Peyer's patch (tissue), 4 donors: Measurements from ENCODE around the gene AFMID. TPM values are rescaled to one million over a fixed set of nuclear protein-coding genes. Genes with fewer than 3 reads are reported as not detected.
"Not testable (repeated sequence)": the region's sequence is repeated elsewhere in the genome, so short reads cannot be mapped to it uniquely, and the experiment has no call there.

ENCODE experiments used
- DNase-seq, 3 donors: peaks; one replicate each; pipeline ENCODE4 v3.0.0-alpha.2; 2017 to 2019
- H3K27ac ChIP-seq, 4 donors: fragments of 200-600 bp; sonication (generic); one replicate each; pipeline ENCODE4 v1.5.1; 2016 to 2019
- H3K27me3 ChIP-seq, 2 donors: fragments of 200-600 bp; sonication (generic); one replicate each; pipeline ENCODE4 v1.5.1; 2019
- H3K36me3 ChIP-seq, 3 donors: fragments of 200-600 bp; sonication (generic); one replicate each; pipeline ENCODE4 v1.5.1; 2016 to 2019
- H3K4me1 ChIP-seq, 4 donors: fragments of 200-600 bp; sonication (generic); one replicate each; pipeline ENCODE4 v1.5.1; 2016 to 2019
- H3K4me3 ChIP-seq, 4 donors: fragments of 200-600 bp; sonication (generic); 1 replicate in 3 of 4; 2 replicates in 1 of 4; pipeline ENCODE4 v1.5.1; 2016 to 2019; ENCODE audit warnings: mild to moderate bottlenecking in 1 of 4
- H3K9me3 ChIP-seq, 4 donors: fragments of 200-600 bp; sonication (generic); one replicate each; pipeline ENCODE4 v1.5.1; 2016 to 2019; ENCODE audit warnings: mild to moderate bottlenecking in 1 of 4
- POLR2A ChIP-seq, 2 donors: fragments of 450-650 bp; IDR thresholded peaks; one replicate each; pipeline ENCODE4 v1.5.1; 2017; ENCODE audit warnings: antibody characterized with exemption in 2 of 2, mild to moderate bottlenecking in 2 of 2, moderate library complexity in 2 of 2
- total RNA-seq, 4 donors: library from RNA; depleted of rRNA; stranded (reverse); fragments of >200 nt; gene quantifications; one replicate each; pipeline ENCODE4 v1.1.0, GENCODE V29; 2016
- TF ChIP-seq, protein P1 (sequence below), 6 experiments: fragments of 450-650 bp in 4 of 6; fragments of 200-600 bp in 2 of 6; sonication (generic) in 1 of 6; IDR thresholded peaks; one replicate each; pipeline ENCODE4 v1.5.1; 2017 to 2019; ENCODE audit warnings: antibody characterized with exemption in 6 of 6, mild to moderate bottlenecking in 3 of 6, moderate library complexity in 1 of 6

Gene AFMID
- total RNA-seq, 4 donors from 2014 or later: 28.2 to 98.2 (median 51.7) TPM

DNA sequence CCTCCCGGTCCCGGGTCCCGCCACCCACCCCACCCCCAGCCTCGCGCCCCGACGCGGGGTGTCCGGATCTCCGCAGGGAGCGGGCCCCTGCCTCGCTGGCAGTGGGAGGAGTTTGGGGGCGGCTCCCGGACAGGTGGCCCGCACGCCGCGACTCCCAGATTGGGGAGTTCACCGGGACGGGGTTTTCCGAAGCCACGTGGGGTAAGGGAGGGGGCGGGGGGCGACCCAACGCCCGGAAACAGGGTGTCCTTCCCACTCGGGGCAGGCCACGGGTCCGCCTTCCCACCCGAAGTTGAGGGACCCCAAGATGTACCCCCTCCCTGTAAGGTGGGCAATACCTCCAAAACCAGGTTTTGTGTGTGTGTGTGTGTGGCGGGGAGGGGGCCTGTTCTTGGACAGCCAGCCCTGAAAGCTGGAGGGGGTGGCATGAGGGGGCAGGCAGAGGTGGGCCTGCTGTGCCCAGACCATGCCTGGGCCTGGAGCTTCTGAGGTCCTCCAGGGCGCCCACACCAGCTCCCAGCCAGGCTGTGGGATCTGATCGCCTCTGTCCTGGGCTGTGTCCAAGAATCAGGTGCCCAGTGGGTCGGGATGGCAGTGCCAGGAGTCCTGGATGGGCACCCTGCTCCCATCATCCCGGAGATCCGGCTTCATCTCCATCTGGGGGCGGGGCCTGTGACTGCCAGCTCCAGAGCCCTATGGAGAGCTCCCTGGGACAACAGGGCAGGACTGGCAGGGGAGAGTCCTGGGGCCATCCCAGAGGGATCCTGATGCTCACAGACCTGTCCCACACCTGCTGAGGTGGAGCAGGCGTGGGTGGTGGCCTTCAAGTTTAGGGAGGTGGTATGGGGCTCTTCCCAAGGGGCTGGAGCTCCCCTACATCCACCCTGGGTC, 18.0 kb upstream of the AFMID start:
- Histone ChIP-seq H3K4me3 (peak overlapping the region; percentile 88 to 98 (median 92)), H3K9me3 (no peaks in the 10 kb centered on the region), H3K27ac (peak overlapping the region; percentile 91 to 97 (median 95)), H3K36me3 (peaks cover 0 to 16% (median 0%) of the 10 kb centered on the region in 3 donors), H3K4me1 (peaks cover 7 to 54% (median 39%) of the 10 kb centered on the region in 4 donors), H3K27me3 (no peaks in the 10 kb centered on the region)
- DNase-seq: peak; percentile 55 to 85 (median 85)
- TF ChIP-seq POLR2A (IDR thresholded peaks at IDR 0.05): no peak
- TF ChIP-seq, protein P1, sequence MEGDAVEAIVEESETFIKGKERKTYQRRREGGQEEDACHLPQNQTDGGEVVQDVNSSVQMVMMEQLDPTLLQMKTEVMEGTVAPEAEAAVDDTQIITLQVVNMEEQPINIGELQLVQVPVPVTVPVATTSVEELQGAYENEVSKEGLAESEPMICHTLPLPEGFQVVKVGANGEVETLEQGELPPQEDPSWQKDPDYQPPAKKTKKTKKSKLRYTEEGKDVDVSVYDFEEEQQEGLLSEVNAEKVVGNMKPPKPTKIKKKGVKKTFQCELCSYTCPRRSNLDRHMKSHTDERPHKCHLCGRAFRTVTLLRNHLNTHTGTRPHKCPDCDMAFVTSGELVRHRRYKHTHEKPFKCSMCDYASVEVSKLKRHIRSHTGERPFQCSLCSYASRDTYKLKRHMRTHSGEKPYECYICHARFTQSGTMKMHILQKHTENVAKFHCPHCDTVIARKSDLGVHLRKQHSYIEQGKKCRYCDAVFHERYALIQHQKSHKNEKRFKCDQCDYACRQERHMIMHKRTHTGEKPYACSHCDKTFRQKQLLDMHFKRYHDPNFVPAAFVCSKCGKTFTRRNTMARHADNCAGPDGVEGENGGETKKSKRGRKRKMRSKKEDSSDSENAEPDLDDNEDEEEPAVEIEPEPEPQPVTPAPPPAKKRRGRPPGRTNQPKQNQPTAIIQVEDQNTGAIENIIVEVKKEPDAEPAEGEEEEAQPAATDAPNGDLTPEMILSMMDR (IDR thresholded peaks at IDR 0.05): no peak

DNA sequence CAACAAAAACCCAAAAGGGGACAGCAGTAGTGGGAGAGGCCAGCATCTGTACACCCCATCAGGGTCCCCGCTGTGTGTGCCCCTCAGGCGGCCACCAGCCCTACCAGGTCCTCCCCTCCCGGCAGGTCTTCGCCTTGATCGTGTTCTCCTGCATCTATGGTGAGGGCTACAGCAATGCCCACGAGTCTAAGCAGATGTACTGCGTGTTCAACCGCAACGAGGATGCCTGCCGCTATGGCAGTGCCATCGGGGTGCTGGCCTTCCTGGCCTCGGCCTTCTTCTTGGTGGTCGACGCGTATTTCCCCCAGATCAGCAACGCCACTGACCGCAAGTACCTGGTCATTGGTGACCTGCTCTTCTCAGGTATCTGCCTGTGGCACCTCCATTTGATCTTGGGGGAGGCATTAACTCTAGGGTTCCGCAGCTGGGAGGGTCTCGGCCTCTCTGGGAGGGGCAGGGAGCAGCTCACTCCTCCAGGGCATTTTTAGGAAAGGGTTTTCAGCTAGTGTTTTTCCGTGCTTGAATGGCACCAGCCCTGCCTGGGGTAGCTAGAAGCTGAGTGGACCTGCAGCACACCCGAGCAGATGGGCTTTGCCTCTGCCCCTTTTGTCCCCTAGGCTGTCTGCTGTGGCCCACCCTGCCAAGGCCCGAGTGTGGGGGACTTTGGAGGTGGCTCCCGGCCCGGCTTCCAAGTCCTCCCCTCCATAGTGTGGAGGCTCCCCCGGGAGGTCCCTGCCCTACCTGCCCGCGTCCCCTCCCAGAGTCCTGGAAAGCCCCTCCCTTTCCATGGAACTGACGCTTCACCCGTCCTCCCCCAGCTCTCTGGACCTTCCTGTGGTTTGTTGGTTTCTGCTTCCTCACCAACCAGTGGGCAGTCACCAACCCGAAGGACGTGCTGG, 16.2 kb upstream of the AFMID start:
- TF ChIP-seq POLR2A (IDR thresholded peaks at IDR 0.05): no peak
- TF ChIP-seq, protein P1 (IDR thresholded peaks at IDR 0.05): no peak
- Histone ChIP-seq H3K9me3 (no peaks in the 10 kb centered on the region), H3K4me1 (peaks cover 9 to 72% (median 52%) of the 10 kb centered on the region in 4 donors), H3K36me3 (peaks cover 0 to 16% (median 0%) of the 10 kb centered on the region in 3 donors), H3K4me3 (no peak overlapping the region), H3K27ac (peak overlapping the region; percentile 79 to 97 (median 88)), H3K27me3 (no peaks in the 10 kb centered on the region)
- DNase-seq: no peak

DNA sequence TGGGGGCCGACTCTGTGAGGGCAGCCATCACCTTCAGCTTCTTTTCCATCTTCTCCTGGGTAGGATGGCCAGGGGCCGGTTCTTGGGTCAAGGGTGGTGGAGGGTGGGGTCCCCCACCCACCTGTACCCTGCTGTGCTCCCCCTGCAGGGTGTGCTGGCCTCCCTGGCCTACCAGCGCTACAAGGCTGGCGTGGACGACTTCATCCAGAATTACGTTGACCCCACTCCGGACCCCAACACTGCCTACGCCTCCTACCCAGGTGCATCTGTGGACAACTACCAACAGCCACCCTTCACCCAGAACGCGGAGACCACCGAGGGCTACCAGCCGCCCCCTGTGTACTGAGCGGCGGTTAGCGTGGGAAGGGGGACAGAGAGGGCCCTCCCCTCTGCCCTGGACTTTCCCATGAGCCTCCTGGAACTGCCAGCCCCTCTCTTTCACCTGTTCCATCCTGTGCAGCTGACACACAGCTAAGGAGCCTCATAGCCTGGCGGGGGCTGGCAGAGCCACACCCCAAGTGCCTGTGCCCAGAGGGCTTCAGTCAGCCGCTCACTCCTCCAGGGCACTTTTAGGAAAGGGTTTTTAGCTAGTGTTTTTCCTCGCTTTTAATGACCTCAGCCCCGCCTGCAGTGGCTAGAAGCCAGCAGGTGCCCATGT, 15.4 kb upstream of the AFMID start:
- H3K9me3 ChIP-seq, H3K4me3 ChIP-seq, H3K27me3 ChIP-seq, DNase-seq: not testable (repeated sequence)
- peak overlapping the region; percentile 79 to 97 (median 88) for H3K27ac ChIP-seq
- peaks cover 9 to 80% (median 58%) of the 10 kb centered on the region in 4 donors for H3K4me1 ChIP-seq
- peaks cover 0 to 16% (median 0%) of the 10 kb centered on the region in 3 donors for H3K36me3 ChIP-seq

DNA sequence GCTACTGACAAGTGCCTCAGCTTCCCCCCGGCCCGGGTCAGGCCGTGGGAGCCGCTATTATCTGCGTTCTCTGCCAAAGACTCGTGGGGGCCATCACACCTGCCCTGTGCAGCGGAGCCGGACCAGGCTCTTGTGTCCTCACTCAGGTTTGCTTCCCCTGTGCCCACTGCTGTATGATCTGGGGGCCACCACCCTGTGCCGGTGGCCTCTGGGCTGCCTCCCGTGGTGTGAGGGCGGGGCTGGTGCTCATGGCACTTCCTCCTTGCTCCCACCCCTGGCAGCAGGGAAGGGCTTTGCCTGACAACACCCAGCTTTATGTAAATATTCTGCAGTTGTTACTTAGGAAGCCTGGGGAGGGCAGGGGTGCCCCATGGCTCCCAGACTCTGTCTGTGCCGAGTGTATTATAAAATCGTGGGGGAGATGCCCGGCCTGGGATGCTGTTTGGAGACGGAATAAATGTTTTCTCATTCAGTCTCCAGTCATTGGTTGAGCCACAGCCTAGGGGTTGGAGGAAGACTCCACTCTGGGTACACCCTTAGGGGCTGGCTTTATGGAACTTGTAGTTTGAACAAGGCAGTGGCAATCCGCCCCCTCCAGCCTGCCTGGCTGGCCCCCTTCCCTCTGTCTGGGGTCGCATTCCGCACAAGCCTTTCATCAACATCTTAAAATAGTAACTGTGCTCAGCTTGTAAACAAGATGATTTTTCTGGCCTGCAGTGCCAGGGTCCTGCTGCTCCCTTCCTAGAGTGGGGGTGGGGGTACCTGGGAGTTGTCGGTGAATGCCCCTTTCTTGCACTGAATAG, 14.7 kb upstream of the AFMID start:
- Histone ChIP-seq H3K27ac (peak overlapping the region; percentile 79 to 97 (median 88)), H3K9me3 (no peaks in the 10 kb centered on the region), H3K36me3 (peaks cover 0 to 16% (median 0%) of the 10 kb centered on the region in 3 donors), H3K4me3 (no peak overlapping the region), H3K4me1 (peaks cover 9 to 84% (median 62%) of the 10 kb centered on the region in 4 donors), H3K27me3 (no peaks in the 10 kb centered on the region)
- DNase-seq: peak; percentile 80 to 89 (median 83)
- TF ChIP-seq POLR2A (IDR thresholded peaks at IDR 0.05): peak in 1 of 2 donors; percentile 11
- TF ChIP-seq, protein P1 (IDR thresholded peaks at IDR 0.05): no peak

DNA sequence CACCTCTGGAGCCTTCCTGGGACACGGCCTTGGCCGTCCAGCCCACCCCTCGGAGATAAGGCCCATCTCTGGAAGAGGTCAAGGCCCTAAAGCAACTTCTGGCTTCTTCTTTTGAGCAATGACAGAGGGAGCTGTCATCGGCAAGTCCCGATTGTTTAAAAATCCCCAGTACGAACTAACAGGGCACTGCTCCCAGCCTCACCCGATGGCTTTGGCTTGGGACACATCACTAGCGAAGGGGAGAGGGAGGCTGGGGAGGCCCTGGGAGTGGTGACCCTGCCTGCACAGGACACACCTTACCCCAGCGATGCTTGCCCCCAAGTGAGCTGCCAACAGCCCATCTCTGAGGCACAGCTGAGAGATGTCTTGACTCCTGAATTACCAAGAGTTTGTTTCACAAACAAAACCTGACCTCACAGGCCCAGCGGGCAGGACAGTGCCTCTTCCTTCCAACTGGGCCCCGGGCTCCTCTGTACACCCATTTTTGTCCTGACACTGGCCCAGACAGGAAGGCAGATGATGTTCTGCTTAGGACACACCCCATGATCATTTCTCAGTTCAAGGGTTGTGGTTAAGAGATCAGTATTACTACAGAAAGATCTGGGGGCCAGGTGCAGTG, 14.0 kb upstream of the AFMID start:
- H3K9me3 ChIP-seq: no peaks in the 10 kb centered on the region
- no peak for TF ChIP-seq POLR2A (IDR thresholded peaks at IDR 0.05)
- TF ChIP-seq, protein P1 (IDR thresholded peaks at IDR 0.05): no peak
- H3K4me1 ChIP-seq: peaks cover 9 to 80% (median 62%) of the 10 kb centered on the region in 4 donors
- H3K4me3 ChIP-seq: no peak overlapping the region
- H3K27ac ChIP-seq: peak overlapping the region; percentile 79 to 97 (median 88)
- H3K27me3 ChIP-seq: no peaks in the 10 kb centered on the region
- H3K36me3 ChIP-seq: peaks cover 0 to 16% (median 0%) of the 10 kb centered on the region in 3 donors
- DNase-seq: peak; percentile 59 to 84 (median 74)
